PFSK-1 (cell line): ENCODE data around the gene UXS1.

Source experiments
- FOXP2 ChIP-seq: optimal IDR thresholded peaks from 2 replicates; pipeline ENCODE3; 2011; ENCODE audit warnings: borderline replicate concordance, control low read depth, inconsistent platforms; ENCODE audit not compliant: insufficient read depth; ENCODE audit errors: extremely low read length, extremely low read depth
- POLR2AphosphoS5 ChIP-seq: IDR thresholded peaks from 2 replicates; pipeline ENCODE4 v1.6.1; 2012; ENCODE audit warnings: low read depth, mild to moderate bottlenecking, control low read depth, low read length, moderate library complexity
- REST ChIP-seq, 2 experiments: IDR thresholded peaks; 2 replicates each; pipeline versions ENCODE4 v1.6.1 to v1.8.0; 2011 to 2012; ENCODE audit warnings: low read depth in 2 of 2, low read length in 2 of 2, control low read depth in 1 of 2, inconsistent platforms in 1 of 2, mild to moderate bottlenecking in 1 of 2, moderate library complexity in 1 of 2; ENCODE audit not compliant: insufficient read depth in 1 of 2

DNA sequence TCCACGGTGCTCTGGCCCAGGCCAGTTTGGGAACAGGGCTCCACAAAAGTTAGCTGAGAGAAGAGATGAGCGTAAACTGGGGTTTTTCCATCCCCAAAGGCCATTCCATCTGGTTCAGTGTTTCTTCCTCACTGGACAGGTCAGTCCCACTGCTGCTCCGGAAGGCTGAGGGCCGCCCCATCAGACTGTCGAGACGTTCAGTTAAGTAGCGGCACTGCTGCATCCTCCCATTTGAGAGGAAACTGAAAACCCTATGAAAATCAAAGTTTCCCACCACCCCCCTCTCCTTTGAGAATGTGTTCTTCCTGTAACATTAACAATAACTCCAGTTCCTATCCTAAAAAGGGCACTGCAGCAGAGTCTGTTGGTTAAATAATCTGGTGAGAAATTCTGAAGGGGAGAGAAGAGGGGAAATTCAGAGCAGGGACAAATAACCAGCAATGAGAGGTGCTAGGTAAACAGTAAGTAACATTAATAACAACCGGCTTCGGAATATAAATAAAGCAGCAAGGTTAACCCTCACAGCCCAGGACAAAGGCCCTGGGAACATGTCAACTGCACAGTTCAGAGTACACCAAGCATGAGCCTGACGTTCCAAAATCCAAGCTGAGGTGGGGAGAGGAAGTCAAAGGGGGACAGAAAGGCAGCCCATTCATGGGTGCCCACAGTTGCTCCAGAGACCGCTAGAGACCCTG is 55.4 kb downstream of the UXS1 start:
- TF ChIP-seq POLR2AphosphoS5 (no peak), REST (IDR thresholded peaks at IDR 0.05; ENCODE audit: insufficient read depth in 1 of 2, low read depth in 2 of 2, low read length in 2 of 2) (no peak), FOXP2 (no peak)
